HepG2 (cell line): ENCODE results near the gene UGP2. TPM values are rescaled to one million over a fixed set of nuclear protein-coding genes. Genes with fewer than 3 reads are reported as not detected.
A peak's percentile ranks its signal among the peaks of the same experiment; 100 is the strongest.

Experiments
- HOXA7 ChIP-seq: sonication (generic); formaldehyde crosslinking; IDR thresholded peaks from 2 replicates; pipeline ENCODE4 v1.8.1; 2022; ENCODE audit warnings: mild to moderate bottlenecking, missing genetic modification reagents, moderate library complexity
- KLF13 ChIP-seq: sonication (generic); formaldehyde crosslinking; IDR thresholded peaks from 2 replicates; pipeline ENCODE4 v1.4.0; 2020; ENCODE audit warnings: mild to moderate bottlenecking, missing genetic modification reagents
- MIER2 ChIP-seq: IDR thresholded peaks from 2 replicates; pipeline ENCODE4 v1.6.1; 2016; ENCODE audit warnings: missing biosample characterization, missing genetic modification reagents
- NR1H2 ChIP-seq: sonication (generic); formaldehyde crosslinking; IDR thresholded peaks from 2 replicates; pipeline ENCODE4 v1.8.1; 2022; ENCODE audit warnings: low read depth, missing genetic modification reagents, borderline replicate concordance
- PHF20 ChIP-seq: sonication (generic); formaldehyde crosslinking; IDR thresholded peaks from 2 replicates; pipeline ENCODE4 v1.5.0; 2020; ENCODE audit warnings: mild to moderate bottlenecking, missing genetic modification reagents
- SIN3A ChIP-seq: IDR thresholded peaks from 2 replicates; pipeline ENCODE4 v1.6.1; 2011; ENCODE audit warnings: low read depth, mild to moderate bottlenecking, control low read depth, low read length, borderline replicate concordance
- ZEB1 ChIP-seq: IDR thresholded peaks from 2 replicates; pipeline ENCODE4 v1.6.1; 2012; ENCODE audit warnings: mild to moderate bottlenecking, low read depth, inconsistent platforms; ENCODE audit not compliant: insufficient replicate concordance
- ZNF343 ChIP-seq: sonication (generic); formaldehyde crosslinking; IDR thresholded peaks from 2 replicates; pipeline ENCODE4 v1.4.0; 2020; ENCODE audit warnings: mild to moderate bottlenecking, missing genetic modification reagents
- ZNF549 ChIP-seq: sonication (generic); formaldehyde crosslinking; IDR thresholded peaks from 2 replicates; pipeline ENCODE4 v1.5.0; 2020; ENCODE audit warnings: missing genetic modification reagents
- ZNF891 ChIP-seq: sonication (generic); formaldehyde crosslinking; IDR thresholded peaks from 2 replicates; pipeline ENCODE4 v1.5.0; 2020; ENCODE audit warnings: mild to moderate bottlenecking, missing genetic modification reagents
- polyA plus RNA-seq, 8 experiments: library from polyadenylated mRNA; depleted of rRNA in 3 of 8; stranded (reverse) in 7 of 8; unstranded in 1 of 8; fragments of >200 nt; fragmentation: Illumina TruSeq in 4 of 8; extraction: Trizol in 4 of 8; gene quantifications; 2 replicates each; pipeline versions ENCODE4 v1.2.1 to v1.2.3, GENCODE V29; 2011 to 2016; ENCODE audit warnings: low read depth in 4 of 8, missing spikeins in 1 of 8, mixed read lengths in 1 of 8; ENCODE audit not compliant: insufficient read depth in 1 of 8
- total RNA-seq, 5 experiments: library from RNA; depleted of rRNA; stranded (reverse); fragments of >200 nt; fragmentation: Illumina TruSeq; extraction: Trizol; gene quantifications; 2 replicates each; pipeline ENCODE4 v1.2.3, GENCODE V29; 2016; ENCODE audit warnings: low read depth in 1 of 5
- TF ChIP-seq, protein P1 (sequence below): sonication (generic); formaldehyde crosslinking; IDR thresholded peaks from 2 replicates; pipeline ENCODE4 v1.4.0; 2020; ENCODE audit warnings: missing genetic modification reagents, borderline replicate concordance
- TF ChIP-seq, protein P2 (sequence below): sonication (generic); formaldehyde crosslinking; conservative IDR thresholded peaks from 2 replicates; pipeline ENCODE4 v1.4.0; 2020; ENCODE audit warnings: missing genetic modification reagents
- TF ChIP-seq, protein P3 (sequence below): sonication (generic); formaldehyde crosslinking; IDR thresholded peaks from 2 replicates; pipeline ENCODE4 v1.4.0; 2020; ENCODE audit warnings: mild to moderate bottlenecking, missing genetic modification reagents
- TF ChIP-seq, protein P4 (sequence below): sonication (generic); formaldehyde crosslinking; IDR thresholded peaks from 2 replicates; pipeline ENCODE4 v1.8.0; 2022; ENCODE audit warnings: missing genetic modification reagents, mild to moderate bottlenecking, inconsistent platforms, borderline replicate concordance
- TF ChIP-seq, protein P5 (sequence below): IDR thresholded peaks from 2 replicates; pipeline ENCODE4 v1.6.1; 2016
- TF ChIP-seq, protein P6 (sequence below): sonication (generic); formaldehyde crosslinking; IDR thresholded peaks from 2 replicates; pipeline ENCODE4 v1.4.0; 2020; ENCODE audit warnings: mild to moderate bottlenecking, low read depth, missing genetic modification reagents
- TF ChIP-seq, protein P7 (sequence below): sonication (generic); formaldehyde crosslinking; IDR thresholded peaks from 2 replicates; pipeline ENCODE4 v1.4.0; 2020; ENCODE audit warnings: mild to moderate bottlenecking, missing genetic modification reagents

The UGP2 gene
- total and polyA plus RNA-seq, 2 of the 13 experiments (the other 11 are each of a cell fraction or from before 2014, with no cell fraction given): 96.0 to 134 TPM

DNA sequence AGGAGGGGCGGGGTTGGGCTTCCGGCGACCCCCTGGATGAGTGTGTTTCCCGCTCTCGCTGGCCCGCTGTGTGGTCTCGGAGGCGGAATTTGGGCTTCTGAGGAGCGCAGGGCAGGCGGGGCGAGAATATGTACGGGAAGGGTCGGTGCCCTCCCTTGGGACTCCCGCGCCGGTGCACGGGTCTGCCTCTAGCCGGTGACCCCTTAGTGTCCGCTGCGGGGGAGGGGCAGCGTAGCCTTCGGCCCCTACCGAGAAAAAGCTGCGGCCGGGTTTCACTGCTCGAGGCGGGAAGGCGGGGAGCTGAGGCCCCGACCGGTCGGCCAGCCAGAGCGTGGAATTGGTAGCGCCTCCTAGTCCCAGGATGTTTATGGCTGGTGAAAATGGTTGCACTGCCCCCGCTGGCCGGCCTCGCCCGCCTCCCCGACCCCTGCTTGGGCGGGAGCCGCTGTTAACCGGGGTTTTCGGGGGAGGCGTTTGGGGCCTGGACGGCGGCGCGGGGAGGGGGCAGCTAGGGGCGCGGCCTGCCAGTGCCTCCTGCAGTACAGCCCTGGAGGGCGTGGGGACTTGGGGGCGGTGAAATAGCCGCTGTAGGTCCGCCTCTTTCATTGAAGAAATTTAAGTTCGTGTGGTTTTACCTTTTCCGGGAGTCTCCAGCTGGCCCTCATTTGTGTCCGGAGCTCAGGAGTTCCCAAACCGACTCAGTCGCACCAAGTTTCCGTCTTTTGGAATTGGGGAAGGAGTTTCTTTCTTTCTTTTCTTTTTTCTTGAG lies at the start of gene UGP2 (continued):
- TF ChIP-seq PHF20 (CRISPR knock-in tag): peak; percentile 13
- TF ChIP-seq HOXA7: no peak
- TF ChIP-seq, protein P1, sequence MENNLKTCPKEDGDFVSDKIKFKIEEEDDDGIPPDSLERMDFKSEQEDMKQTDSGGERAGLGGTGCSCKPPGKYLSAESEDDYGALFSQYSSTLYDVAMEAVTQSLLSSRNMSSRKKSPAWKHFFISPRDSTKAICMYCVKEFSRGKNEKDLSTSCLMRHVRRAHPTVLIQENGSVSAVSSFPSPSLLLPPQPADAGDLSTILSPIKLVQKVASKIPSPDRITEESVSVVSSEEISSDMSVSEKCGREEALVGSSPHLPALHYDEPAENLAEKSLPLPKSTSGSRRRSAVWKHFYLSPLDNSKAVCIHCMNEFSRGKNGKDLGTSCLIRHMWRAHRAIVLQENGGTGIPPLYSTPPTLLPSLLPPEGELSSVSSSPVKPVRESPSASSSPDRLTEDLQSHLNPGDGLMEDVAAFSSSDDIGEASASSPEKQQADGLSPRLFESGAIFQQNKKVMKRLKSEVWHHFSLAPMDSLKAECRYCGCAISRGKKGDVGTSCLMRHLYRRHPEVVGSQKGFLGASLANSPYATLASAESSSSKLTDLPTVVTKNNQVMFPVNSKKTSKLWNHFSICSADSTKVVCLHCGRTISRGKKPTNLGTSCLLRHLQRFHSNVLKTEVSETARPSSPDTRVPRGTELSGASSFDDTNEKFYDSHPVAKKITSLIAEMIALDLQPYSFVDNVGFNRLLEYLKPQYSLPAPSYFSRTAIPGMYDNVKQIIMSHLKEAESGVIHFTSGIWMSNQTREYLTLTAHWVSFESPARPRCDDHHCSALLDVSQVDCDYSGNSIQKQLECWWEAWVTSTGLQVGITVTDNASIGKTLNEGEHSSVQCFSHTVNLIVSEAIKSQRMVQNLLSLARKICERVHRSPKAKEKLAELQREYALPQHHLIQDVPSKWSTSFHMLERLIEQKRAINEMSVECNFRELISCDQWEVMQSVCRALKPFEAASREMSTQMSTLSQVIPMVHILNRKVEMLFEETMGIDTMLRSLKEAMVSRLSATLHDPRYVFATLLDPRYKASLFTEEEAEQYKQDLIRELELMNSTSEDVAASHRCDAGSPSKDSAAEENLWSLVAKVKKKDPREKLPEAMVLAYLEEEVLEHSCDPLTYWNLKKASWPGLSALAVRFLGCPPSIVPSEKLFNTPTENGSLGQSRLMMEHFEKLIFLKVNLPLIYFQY: no peak; the same call in 1 of the 2 replicates
- TF ChIP-seq KLF13: no peak; the same call in 1 of the 2 replicates
- TF ChIP-seq ZNF343 (CRISPR knock-in tag): peak; percentile 49; the same call in 1 of the 2 replicates
- peak; percentile 85; the same call in 1 of the 2 replicates for TF ChIP-seq SIN3A
- TF ChIP-seq ZEB1: no peak
- TF ChIP-seq, protein P2, sequence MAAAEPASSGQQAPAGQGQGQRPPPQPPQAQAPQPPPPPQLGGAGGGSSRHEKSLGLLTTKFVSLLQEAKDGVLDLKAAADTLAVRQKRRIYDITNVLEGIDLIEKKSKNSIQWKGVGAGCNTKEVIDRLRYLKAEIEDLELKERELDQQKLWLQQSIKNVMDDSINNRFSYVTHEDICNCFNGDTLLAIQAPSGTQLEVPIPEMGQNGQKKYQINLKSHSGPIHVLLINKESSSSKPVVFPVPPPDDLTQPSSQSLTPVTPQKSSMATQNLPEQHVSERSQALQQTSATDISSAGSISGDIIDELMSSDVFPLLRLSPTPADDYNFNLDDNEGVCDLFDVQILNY: 0 out of 2 replicates have a peak, but pooled peaks have one; percentile 47
- TF ChIP-seq, protein P3, sequence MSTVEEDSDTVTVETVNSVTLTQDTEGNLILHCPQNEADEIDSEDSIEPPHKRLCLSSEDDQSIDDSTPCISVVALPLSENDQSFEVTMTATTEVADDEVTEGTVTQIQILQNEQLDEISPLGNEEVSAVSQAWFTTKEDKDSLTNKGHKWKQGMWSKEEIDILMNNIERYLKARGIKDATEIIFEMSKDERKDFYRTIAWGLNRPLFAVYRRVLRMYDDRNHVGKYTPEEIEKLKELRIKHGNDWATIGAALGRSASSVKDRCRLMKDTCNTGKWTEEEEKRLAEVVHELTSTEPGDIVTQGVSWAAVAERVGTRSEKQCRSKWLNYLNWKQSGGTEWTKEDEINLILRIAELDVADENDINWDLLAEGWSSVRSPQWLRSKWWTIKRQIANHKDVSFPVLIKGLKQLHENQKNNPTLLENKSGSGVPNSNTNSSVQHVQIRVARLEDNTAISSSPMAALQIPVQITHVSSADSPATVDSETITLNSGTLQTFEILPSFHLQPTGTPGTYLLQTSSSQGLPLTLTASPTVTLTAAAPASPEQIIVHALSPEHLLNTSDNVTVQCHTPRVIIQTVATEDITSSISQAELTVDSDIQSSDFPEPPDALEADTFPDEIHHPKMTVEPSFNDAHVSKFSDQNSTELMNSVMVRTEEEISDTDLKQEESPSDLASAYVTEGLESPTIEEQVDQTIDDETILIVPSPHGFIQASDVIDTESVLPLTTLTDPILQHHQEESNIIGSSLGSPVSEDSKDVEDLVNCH: 0 out of 2 replicates have a peak, but pooled peaks have one; percentile 40
- 0 out of 2 replicates have a peak, but pooled peaks have one; percentile 67 for TF ChIP-seq ZNF891 (CRISPR knock-in tag)
- TF ChIP-seq, protein P4, sequence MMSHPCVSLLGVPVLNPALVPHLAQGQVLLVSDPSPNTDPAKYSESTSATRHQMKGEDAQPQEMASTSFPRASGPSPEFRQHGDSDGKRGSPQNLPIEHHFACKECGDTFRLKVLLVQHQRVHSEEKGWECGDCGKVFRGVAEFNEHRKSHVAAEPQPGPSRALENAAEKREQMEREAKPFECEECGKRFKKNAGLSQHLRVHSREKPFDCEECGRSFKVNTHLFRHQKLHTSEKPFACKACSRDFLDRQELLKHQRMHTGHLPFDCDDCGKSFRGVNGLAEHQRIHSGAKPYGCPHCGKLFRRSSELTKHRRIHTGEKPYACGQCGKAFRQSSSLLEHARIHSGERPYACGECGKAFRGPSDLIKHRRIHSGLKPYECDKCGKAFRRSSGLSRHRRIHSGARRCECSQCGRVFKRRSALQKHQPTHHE (CRISPR knock-in tag): peak; percentile 64
- TF ChIP-seq, protein P5, sequence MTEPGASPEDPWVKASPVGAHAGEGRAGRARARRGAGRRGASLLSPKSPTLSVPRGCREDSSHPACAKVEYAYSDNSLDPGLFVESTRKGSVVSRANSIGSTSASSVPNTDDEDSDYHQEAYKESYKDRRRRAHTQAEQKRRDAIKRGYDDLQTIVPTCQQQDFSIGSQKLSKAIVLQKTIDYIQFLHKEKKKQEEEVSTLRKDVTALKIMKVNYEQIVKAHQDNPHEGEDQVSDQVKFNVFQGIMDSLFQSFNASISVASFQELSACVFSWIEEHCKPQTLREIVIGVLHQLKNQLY: no peak; the same call in 1 of the 2 replicates
- TF ChIP-seq, protein P6, sequence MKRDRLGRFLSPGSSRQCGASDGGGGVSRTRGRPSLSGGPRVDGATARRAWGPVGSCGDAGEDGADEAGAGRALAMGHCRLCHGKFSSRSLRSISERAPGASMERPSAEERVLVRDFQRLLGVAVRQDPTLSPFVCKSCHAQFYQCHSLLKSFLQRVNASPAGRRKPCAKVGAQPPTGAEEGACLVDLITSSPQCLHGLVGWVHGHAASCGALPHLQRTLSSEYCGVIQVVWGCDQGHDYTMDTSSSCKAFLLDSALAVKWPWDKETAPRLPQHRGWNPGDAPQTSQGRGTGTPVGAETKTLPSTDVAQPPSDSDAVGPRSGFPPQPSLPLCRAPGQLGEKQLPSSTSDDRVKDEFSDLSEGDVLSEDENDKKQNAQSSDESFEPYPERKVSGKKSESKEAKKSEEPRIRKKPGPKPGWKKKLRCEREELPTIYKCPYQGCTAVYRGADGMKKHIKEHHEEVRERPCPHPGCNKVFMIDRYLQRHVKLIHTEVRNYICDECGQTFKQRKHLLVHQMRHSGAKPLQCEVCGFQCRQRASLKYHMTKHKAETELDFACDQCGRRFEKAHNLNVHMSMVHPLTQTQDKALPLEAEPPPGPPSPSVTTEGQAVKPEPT (CRISPR knock-in tag): no peak
- peak; percentile 49 for TF ChIP-seq NR1H2 (CRISPR knock-in tag)
- TF ChIP-seq, protein P7, sequence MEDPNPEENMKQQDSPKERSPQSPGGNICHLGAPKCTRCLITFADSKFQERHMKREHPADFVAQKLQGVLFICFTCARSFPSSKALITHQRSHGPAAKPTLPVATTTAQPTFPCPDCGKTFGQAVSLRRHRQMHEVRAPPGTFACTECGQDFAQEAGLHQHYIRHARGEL (CRISPR knock-in tag): no peak
- TF ChIP-seq MIER2 (CRISPR knock-in tag): no peak
- no peak for TF ChIP-seq ZNF549 (CRISPR knock-in tag)
